ENCODE data around the gene KCTD8.
A peak's percentile ranks its signal among the peaks of the same experiment; 100 is the strongest.

Gene KCTD8

DNA sequence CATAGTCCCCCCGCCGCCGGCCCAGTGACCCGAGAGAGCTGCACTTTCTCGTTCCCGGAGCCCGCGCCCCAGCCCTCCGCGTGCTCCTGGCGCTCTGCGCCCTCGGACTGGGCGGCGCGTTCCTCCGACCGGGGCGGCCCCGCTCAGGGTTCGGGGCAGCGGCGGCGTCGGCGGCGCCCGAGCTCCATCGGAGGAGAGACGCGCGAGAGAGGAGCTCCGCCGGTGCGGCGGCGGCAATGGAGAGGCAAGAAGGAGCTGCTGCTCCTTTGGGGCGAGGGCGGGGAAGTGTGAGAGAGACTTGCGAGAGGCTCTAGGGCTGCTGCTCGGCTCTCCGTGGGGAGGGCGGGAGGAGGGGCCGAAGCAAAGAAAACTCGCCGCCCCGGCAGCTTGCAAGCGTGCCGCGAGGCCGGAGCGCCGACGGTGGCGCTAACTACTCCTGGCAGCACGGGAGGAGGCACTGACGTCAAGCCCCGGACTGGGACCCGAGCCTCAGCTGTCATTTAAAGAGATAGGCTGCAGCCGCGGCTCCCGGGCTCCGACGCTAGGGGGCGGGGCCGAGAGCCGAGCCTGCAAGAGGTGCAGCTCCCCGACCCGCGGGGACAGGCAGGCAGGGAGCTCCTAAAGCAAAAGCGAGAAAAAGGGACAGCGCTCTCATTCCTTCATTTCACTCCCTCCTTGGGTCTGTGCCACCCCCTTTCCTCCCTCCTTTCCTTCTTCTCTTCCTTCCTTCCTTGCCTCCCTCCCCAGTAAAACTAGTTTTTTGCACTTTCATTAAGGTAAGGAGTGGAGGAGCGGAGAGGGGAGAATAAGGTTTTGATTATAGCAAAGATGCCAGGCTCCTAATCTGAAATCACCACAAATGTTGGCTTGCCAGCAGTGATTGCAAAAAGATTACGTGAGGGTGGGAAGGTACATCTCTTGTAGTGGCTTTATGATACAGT lies at the start of gene KCTD8:
TSS of gene KCTD8 (minus strand) at position 289 of the 941 bp plus-strand sequence.
- DNase-seq: peak; percentile 86 to 88

DNA sequence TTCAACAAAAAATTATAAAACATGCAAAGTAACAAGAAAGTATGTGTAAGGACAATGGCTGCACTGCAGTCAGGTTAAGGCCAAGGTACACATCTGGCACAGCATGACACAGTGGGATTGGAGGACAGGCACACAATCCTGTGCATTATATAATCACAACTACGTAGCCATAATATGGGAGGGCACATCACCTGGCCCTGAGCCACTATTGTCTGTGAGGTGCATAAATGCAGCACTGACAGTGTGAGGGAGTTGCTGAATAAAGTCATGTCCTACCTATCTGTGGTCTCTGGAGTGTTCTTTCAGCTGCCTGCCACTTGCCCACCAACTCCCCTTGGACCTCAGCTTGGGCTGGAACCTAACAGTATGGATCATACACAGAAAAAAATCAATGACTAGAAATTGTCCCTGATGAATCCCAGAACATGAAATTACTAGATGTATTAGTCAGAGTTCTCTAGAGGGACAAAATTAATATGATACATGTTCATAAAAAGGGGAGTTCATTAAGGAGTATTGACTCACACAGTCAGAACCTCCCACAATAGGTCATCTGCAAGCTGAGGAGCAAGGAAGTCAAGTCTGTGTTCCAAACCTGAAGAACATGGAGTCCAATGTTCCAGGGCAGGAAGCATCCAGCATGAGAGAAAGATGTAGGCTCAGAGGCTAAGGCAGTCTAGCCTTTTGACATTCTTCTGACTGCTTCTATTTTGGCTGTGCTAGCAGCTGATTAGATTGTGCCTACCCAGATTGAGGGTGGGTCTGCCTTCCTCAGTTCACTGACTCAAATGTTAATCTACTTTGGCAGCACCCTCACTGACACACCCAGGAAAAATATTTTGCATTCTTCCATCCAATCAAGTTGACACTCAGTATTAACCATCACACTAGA lies 46.4 kb upstream of the KCTD8 start:
- no peak for DNase-seq

DNA sequence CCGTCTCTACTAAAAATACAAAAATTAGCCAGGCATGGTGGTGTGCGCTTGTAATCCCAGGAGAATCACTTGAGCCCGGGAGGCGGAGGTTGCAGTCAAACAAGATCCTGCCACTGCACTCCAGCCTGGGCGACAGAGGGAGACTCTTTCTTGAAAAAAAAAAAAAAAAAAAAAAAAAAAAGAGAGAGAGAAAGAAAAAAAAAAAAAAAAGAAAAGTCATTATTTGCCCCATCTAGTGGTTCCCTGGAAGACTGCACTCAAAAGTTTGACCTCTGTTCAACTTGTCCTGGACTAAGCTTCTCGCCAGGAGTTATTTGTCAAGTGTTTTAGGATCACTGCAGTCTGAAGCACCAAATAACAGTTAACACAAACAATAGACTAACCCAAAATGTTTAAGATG lies 45.3 kb upstream of the KCTD8 start:
- DNase-seq: peak; percentile 4 to 49

DNA sequence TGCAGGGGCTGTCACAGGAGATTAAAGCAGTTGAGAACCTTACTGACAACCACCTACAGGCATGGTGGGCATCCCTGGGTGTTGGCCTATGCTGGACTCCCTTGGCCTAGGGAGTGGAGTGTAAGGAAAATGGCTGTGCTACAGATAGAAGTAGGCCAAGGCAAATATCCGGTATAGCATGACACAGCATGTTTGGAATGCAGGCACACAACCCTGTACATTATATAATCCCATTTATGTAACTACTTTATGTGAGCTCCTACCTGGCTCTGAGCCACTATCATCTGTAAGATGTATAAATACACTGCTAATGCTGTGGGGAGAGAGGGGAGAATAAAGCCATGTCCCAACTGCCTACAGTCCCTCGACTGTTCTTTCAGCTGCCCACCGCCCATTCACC lies 38.7 kb upstream of the KCTD8 start:
- DNase-seq: no peak

DNA sequence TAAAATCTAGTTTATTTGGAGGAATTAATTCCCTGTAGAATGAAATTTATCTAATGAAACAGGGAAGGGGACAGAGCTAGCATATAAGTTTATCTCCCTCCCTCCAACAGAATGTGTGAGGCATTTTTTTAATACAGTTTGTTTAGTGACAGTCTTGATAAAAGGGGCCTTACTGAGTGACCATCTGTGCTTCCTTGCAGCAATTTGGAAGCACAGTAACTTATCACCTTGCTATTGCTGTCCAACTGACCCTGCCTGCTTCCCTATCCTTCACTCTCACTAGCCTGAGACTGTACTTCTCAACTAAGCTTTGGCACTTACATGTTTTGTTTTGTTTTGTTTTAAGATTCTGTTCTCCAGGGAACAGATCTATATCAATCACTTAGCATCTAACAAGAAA lies 31.1 kb upstream of the KCTD8 start:
- DNase-seq: no peak

DNA sequence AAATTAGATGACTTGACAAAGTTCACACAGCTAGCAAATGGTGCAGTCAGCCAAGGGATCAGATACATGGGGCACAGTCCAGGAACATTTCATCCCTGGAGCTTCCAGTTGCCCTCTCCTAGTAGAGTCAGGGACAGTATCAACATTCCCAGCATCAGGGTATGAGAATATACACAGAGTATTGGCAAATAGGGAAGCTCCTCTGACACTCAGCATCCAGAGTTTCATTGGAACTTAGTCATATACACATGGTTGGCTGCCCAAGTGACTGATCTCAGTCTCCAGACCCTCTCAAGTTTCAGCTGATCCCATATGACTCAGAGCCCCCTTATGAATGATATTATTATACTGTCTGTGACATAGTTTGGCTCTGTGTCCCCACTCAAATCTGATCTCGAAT lies 13.7 kb upstream of the KCTD8 start:
- DNase-seq: no peak

DNA sequence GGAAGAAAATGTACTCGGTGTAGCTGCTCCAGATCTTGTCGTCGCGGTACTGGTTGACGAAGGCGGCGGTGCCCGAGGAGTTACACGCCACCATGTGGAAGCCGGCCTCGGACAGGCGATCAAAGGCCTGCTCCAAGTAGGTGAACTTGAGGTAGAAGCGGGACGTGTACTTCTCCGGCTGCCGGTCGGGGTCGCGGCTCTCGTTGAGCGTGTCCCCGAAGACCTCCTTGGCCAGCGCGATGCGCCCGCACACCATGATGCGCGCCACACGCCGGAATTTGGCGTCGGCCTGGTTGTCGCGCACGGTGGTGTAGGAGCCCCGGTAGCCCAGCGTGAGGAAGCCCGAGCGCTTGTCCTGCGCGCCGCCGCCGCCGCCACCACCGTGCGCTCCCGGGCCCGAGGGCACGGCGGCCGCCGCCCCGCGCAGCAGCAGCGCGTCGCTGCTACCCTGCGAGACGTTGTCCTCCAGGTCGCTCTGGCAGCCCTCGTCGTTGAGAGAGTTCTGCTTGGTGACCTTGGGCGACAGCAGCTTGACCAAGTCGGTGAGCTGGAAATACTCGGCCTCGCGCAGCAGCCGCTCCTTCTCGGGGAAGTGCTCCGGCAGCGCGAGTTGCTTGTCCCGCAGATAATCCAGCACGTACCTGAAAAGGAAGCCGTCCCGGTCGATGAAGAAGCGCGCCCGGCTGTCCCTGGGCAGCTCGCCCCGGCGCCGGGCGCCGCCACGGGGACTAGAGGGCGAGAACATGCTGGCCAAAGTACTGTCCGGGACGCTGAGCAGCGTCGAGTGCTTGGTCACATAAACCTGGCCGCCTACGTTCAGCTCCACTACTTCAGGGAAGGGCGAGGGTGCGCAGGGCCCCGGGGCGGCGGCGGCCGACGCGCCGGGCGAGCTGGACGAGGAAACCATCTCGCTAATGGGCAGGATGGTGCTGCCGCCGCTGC lies 775 bp downstream of the KCTD8 start:
- no peak for DNase-seq

DNA sequence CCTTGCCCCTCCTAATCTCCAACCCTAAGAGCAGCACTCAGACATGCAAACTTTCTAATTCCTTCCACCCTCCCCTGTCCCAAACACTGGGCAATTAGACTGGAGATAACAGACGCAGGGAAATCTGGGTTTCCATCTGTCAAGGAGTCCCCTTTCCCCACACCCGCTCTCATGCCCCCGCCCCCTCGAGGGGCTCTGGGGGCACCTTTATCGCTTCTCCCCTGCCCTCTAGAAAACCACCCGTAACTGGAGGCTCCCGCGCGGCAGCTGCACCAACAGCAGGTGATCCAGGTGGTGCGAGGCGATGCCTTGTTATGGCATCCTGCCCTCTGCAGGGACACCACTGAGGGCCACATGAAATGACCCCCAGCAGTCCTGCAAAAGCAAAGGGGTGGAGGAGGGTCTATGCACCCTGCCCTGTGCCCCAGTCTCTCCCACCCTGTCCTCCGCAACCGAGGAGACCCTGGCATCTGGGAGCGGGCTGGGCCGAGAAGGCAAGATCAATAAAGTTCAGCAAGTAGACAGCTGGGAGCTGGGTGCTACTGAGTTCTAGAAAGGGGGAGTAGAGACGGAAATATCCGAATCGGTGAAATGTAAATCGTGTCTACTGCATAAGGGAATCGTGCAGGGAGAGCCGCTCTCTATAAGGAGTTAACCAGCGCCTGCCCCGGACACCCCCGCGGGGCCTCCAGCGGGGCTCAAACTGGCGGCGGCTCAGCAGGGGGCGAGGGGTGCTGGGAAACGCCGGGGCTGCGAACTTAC lies 1.6 kb downstream of the KCTD8 start:
- no peak for DNase-seq

DNA sequence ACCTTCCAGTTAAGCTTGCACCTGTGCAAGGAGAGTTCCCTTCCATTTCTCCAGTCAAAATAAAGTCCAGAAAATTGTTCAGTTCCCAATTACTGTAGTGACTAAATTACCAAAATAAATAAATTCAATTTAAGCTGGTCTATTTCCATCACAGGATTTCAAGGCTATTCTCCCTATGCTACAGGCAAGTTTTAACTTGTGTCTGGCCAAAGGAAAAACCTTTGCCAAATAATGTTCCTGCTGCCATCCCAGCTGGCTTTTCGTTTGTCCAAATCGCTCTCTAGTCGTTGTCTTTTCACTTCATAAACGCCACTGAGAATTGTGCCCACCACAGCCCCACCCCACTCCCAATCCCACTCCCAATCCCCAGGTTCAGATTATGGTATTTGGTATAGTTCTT lies 2.4 kb downstream of the KCTD8 start:
- no peak for DNase-seq

DNA sequence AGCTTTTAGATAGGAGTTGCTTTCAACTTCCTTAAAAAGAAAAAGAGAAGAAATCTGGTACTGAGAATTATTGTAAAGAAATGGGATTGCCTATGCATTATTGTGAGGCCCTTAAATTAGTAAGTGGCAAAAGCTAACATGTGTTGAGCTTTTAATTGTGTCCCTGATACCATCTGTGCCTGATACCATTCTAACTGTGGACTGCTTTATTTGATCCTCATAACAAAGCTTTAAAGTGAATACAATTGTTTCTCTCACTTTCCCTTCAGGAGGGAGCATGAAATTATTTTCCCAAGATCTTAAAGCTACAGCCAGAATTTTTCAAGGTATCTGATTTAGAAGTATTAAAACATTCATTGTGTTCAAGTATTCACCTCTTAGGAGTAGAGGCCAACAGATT lies 9.9 kb downstream of the KCTD8 start:
- DNase-seq: no peak

DNA sequence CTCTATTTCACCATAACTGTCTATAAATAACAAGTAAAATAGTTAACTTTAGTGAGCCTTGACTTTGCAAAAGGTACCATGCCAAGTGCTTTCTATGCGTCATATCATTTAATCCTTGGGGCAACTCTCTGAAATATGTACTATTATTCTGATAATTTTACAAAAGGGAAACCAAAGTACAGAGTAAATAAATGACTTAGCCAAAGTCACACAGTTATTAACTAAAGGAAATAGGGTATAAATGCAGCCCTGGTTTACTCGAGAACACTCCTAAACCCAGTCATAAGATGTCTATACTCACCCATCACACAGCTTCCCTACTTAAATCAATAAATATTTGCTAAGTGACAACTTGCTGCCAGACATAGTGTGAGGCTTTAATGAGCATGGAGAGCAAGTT lies 14.4 kb downstream of the KCTD8 start:
- DNase-seq: no peak

DNA sequence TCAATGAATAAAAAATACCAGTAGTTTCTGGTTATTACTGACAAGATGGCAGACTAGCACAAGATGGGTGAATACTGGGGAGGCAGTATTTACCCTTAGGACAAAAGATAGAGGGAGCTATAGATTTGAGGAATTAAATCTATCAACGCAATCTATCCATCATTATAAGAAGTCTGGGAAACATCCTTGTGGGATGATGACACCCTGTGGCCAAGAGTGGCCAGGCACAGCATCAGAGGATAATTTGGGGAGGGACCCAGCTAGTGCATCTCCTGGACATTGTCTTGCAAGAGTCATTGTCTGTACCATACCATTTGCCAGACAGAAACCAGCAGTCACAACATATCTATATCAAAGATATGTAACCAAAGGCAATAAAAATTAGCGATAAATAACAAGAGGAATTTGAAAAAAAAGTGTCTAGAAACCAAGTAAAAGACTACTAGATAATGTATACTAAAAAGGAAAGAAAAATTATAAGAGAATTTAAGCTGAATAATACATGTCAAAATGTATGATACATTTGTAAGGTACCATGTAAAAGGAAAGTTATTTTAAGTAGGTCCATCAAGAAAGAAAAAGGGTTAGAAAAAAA lies 22.9 kb downstream of the KCTD8 start:
- peak; percentile 8 to 21 for DNase-seq

DNA sequence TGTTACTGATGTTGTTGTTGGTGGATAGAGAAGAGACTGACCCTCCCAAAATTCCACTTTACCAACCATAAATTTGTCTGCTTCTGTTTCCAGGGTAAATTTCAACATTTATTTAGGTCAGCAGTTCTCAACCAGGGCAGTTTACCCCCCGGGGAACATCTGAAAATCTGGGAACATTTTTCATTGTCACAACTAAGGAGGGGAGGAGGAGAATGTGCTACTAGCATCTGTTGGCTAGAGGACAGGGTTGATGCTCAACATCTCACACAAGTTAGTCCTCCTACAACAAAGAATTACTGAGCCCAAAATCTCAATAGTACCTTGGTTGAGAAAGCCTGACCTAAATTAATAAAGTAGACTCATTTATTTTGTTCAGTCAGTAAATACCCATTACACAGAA lies 25.7 kb downstream of the KCTD8 start:
- no peak for DNase-seq

DNA sequence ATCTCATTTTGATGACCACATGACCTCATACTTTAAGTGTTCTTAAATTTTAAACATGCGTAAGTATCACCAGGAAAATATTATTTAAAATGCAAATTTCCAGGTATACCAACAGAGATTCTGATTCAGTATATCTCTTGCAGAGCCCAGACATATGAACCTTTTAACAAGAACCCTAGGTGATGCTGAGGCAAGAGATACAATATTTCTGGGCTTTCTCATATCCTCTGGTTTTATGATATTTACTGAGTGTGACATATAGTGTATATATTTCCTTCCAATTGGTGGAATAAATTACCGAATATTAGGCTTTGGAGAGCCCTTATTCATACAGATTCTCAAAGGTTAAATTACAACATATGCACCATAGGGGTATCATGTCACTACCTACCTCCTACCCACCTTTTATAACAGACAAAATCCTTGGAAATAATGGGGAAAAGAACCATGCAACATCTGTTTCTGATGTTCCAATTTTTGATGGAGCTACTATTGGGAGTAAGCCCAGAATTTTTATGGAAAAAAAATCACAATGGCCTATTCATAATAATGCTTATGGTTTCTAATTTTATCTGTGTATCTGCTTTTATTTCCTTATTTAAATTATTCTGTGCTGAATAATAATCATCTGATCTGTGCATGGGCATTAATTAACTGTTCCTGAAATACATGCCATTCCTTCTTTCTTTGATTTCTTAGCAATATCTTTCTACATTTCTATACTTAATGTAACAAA lies 27.1 kb downstream of the KCTD8 start:
- DNase-seq: no peak

DNA sequence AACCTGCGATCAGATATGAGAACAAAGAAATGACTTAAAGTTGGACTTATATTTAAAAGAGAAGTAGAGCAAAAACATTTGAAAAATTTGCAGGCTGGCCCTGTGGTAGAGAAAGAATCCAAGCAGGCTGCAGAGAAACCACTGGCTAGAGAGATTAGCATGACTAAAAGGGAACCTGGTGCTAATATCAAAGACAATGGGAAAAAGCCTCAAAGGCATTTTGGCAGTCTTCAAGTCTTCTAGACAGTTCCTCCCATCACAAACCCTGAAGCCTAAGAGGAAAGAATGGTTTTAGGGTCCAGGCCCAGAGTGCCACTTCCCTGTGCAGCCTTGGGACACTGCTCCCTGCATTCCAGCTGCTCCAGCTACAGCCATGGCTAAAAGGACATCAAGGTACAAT lies 33.4 kb downstream of the KCTD8 start:
- DNase-seq: no peak

DNA sequence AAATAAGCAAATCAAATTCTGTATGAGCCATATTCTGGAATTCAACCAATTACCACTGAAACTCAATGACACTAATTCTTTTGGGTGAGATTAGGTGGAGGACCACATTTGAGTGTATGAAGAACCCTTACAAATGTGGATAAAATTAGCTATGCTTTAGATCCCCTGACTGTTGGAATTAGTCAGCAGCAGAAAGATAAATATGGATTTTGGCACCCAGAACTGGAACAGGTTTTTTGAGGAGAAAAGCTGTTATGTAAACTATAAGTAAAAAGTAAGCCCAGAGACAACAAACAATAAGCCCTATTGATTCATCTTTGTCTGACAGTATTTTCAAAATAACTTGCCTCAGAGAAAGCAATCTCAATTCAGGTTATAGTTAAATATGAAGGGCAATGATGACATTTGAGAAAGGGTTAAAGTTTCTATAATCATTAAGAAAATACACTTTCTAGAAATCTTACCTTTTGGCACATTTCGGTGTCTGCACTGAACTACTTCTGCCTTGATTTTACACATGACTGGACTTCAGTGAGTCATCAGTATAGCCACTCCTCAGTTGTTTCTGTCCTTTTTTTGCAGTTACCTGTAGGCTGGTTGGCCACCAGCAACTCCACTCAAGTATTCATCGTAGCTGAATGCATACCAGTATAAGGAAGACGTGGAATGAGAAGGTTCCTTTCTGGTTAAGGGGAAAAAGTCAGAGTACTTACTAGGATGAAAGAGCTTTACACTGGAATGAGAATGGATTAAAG lies 80.0 kb downstream of the KCTD8 start:
- no peak for DNase-seq

DNA sequence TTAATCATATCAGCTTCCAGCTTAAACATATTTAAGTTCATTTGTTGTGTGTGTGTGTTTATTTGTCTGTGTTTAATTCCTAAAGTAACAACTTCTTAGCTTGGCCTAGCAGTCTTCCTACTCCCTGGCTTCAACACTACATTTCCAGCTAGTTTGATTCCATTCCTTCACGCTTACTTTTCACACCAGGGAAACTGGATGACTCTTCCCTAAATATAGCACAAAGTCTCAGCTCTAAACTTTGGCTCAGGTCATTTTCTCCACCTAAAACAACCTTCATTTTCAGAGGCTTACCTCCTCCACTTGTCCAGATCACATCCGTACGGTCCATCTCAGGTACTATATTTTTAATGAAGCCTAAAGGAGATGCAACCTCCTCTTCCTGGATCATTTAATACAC lies 94.4 kb downstream of the KCTD8 start:
- DNase-seq: no peak

DNA sequence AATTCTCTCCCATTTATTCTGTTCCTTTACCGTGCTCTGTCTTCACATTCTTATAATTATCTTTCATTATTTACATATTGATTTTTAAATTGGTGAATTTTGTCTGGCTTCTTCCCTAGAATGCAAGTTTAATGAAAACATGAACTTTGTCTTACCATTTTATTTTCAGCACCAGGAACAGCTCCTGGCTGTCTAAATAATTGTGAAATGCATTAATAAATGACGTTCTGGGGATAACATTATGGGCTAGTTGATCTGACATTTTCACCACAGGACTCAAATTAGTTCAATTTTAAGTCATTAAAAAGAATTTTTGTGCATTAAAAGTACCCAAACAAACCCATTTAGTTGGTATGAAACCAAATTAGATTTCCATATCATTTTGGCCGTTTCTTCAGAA lies 97.5 kb downstream of the KCTD8 start:
- peak in 1 of 2 experiments; percentile 7 for DNase-seq

DNA sequence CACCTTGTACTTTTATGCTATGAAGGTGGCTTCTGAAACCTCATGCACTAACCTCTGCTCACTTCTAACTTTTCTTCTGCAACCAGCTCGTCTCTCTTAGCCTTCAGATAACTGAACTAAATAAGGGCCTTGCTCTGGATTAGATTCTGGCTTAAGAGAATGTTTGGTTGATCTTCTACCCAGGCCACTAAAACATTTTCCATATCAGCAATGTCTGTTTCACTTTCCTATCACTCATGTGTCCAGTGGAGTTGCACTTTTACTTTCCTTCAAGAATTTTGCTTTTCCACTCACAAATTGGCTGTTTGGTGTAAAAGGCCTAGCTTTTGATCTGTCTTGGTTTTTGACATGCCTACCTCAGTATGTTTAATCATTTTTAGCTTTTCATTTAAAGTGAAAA lies 105.8 kb downstream of the KCTD8 start:
- DNase-seq: no peak

DNA sequence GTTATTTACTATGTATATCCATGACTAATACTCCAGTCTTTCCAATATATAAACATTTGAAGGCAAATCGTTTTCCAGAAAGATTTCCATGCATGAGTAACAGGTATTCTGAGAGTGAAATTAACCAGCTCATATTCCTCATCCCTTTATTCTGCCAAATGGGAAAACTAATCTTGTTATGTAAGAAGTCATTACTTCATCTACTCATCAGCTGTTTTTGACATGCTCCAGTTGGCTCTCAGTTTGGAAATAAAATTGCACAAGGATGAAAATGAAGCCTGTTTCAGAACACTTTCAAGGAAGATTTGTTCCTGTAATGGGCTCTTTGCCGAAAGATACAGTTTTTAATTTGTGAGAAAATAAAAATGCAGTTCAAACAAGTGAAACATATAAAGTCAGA lies 121.9 kb downstream of the KCTD8 start:
- no peak for DNase-seq

Measured in Kasumi-1 (cell line).